Measurements from ENCODE around the gene PTGFRN.

DNA sequence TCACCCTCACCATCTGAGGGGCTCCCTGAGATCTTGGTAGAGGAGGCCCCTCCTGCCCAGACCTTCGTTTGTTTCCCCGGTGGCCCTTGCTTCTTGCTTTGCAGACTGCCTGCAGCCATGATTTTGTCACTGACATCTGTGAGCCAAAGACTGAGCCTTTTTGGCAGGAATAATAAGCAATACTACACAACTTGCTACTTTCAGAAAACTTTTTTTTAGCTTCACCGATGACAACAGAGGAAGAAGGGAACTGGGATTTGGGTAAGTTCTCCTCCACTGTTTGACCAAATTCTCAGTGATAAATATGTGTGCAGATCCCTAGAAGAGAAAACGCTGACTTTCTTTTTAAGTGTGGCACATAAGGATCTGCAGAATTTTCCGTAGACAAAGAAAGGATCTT is 80.1 kb downstream of the PTGFRN start:
- TF ChIP-seq ZNF274 (IDR thresholded peaks at IDR 0.05; ENCODE audit: low read depth, low read length) (no peak), SUZ12 (IDR thresholded peaks at IDR 0.05; ENCODE audit: extremely low read depth, insufficient read depth, insufficient read length) (no peak)
